ENCODE data around the gene ADRA2C. TPM values are rescaled to one million over a fixed set of nuclear protein-coding genes. Genes with fewer than 3 reads are reported as not detected.

ADRA2C gene
- total RNA-seq, 1 experiment from 2014 or later, result 23.5 TPM

GRCh38 chr4:3766785-3767569, 792 bp downstream of the ADRA2C start:
- intact Hi-C loops (cut with micrococcal nuclease; ENCODE audit: unreplicated experiment), result no loop called here
- ChIA-PET CTCF (interaction anchor here (0.7 kb wide), 1 partner anchor 16 kb away, joined by 6 read pairs; no protein-coding TSS in a partner anchor), POLR2A (no interaction called here)
- in situ Hi-C loops (cut with HindIII; ENCODE audit: low pct_unique_long_range_greater_than_20kb, low sequenced_read_pairs), result no loop called here
- no TSS peak for BruUV-seq (replicated peaks)
- DNase-seq (ENCODE audit: low read depth, low spot score) (no peak), ATAC-seq (no peak)
- Histone ChIP-seq H3K4me3 (ENCODE audit: low read depth in 2 of 2, low read length in 2 of 2) (peak overlapping the region in 1 of 2 experiments; percentile 25; a peak in 2 of 4 replicates), H3K4me1 (ENCODE audit: control insufficient read depth, insufficient read depth, low read length) (peaks cover 17% of the 10 kb centered on the region), H3K27ac (ENCODE audit: low read length) (no peak overlapping the region), H3K27me3 (ENCODE audit: control insufficient read depth, insufficient read depth, low read length) (no peaks in the 10 kb centered on the region), H3K36me3 (ENCODE audit: control insufficient read depth, insufficient read depth, low read length) (no peaks in the 10 kb centered on the region), H3K9me3 (ENCODE audit: control insufficient read depth, insufficient read depth, low read depth, low read length) (no peaks in the 10 kb centered on the region)
- TF ChIP-seq, protein P1, sequence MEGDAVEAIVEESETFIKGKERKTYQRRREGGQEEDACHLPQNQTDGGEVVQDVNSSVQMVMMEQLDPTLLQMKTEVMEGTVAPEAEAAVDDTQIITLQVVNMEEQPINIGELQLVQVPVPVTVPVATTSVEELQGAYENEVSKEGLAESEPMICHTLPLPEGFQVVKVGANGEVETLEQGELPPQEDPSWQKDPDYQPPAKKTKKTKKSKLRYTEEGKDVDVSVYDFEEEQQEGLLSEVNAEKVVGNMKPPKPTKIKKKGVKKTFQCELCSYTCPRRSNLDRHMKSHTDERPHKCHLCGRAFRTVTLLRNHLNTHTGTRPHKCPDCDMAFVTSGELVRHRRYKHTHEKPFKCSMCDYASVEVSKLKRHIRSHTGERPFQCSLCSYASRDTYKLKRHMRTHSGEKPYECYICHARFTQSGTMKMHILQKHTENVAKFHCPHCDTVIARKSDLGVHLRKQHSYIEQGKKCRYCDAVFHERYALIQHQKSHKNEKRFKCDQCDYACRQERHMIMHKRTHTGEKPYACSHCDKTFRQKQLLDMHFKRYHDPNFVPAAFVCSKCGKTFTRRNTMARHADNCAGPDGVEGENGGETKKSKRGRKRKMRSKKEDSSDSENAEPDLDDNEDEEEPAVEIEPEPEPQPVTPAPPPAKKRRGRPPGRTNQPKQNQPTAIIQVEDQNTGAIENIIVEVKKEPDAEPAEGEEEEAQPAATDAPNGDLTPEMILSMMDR (IDR thresholded peaks at IDR 0.05), result no peak
- no peak for TF ChIP-seq SIN3A (IDR thresholded peaks at IDR 0.05; ENCODE audit: borderline replicate concordance, insufficient read depth, low read depth, low read length)
- no peak for TF ChIP-seq POLR2AphosphoS5 (IDR thresholded peaks at IDR 0.05; ENCODE audit: low read depth, low read length)
- no peak for TF ChIP-seq REST (IDR thresholded peaks at IDR 0.05; ENCODE audit: insufficient read depth in 1 of 2, low read depth in 2 of 2, low read length in 1 of 2)
- TF ChIP-seq TCF7L2 (IDR thresholded peaks at IDR 0.05; ENCODE audit: low read depth, low read length), result no peak

DNA sequence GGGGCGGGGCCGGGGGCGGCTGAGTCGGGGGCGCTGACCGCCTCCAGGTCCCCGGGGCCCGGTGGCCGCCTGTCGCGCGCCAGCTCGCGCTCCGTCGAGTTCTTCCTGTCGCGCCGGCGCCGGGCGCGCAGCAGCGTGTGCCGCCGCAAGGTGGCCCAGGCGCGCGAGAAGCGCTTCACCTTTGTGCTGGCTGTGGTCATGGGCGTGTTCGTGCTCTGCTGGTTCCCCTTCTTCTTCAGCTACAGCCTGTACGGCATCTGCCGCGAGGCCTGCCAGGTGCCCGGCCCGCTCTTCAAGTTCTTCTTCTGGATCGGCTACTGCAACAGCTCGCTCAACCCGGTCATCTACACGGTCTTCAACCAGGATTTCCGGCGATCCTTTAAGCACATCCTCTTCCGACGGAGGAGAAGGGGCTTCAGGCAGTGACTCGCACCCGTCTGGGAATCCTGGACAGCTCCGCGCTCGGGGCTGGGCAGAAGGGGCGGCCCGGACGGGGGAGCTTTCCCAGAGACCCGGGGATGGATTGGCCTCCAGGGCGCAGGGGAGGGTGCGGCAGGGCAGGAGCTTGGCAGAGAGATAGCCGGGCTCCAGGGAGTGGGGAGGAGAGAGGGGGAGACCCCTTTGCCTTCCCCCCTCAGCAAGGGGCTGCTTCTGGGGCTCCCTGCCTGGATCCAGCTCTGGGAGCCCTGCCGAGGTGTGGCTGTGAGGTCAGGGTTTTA, 1.5 kb downstream of the ADRA2C start:
- BruUV-seq (replicated peaks), result no TSS peak
- in situ Hi-C loops (cut with HindIII; ENCODE audit: low pct_unique_long_range_greater_than_20kb, low sequenced_read_pairs) (no loop called here), intact Hi-C loops (cut with micrococcal nuclease; ENCODE audit: unreplicated experiment) (no loop called here)
- DNase-seq (ENCODE audit: low read depth, low spot score) (no peak), ATAC-seq (no peak)
- ChIA-PET POLR2A (no interaction called here), CTCF (no interaction called here)
- Histone ChIP-seq H3K4me3 (ENCODE audit: low read depth in 2 of 2, low read length in 2 of 2) (no peak overlapping the region), H3K27me3 (ENCODE audit: control insufficient read depth, insufficient read depth, low read length) (no peaks in the 10 kb centered on the region), H3K4me1 (ENCODE audit: control insufficient read depth, insufficient read depth, low read length) (peaks cover 17% of the 10 kb centered on the region), H3K9me3 (ENCODE audit: control insufficient read depth, insufficient read depth, low read depth, low read length) (no peaks in the 10 kb centered on the region), H3K36me3 (ENCODE audit: control insufficient read depth, insufficient read depth, low read length) (no peaks in the 10 kb centered on the region), H3K27ac (ENCODE audit: low read length) (no peak overlapping the region)
- TF ChIP-seq SIN3A (IDR thresholded peaks at IDR 0.05; ENCODE audit: borderline replicate concordance, insufficient read depth, low read depth, low read length) (no peak), POLR2AphosphoS5 (IDR thresholded peaks at IDR 0.05; ENCODE audit: low read depth, low read length) (no peak), REST (IDR thresholded peaks at IDR 0.05; ENCODE audit: insufficient read depth in 1 of 2, low read depth in 2 of 2, low read length in 1 of 2) (no peak), TCF7L2 (IDR thresholded peaks at IDR 0.05; ENCODE audit: low read depth, low read length) (no peak)
- TF ChIP-seq, protein P1 (IDR thresholded peaks at IDR 0.05), result no peak

Data from Panc1 (cell line).